Activated naive CD4-positive, alpha-beta T cell treated with anti-CD3 and anti-CD28 coated beads, Interleukin-2, amount 50 U/mL, for 24 hours (primary cell): ENCODE results near the gene BSN.

Experiments used
- H3K27ac Mint-ChIP-seq: one replicate; pipeline ENCODE4 v1.8.0; 2021; ENCODE audit warnings: mild to moderate bottlenecking, mixed read lengths
- H3K27me3 Mint-ChIP-seq: one replicate; pipeline ENCODE4 v1.8.0; 2021; ENCODE audit warnings: mixed read lengths
- H3K36me3 Mint-ChIP-seq: one replicate; pipeline ENCODE4 v1.8.0; 2021; ENCODE audit warnings: mixed read lengths
- H3K4me1 Mint-ChIP-seq: one replicate; pipeline ENCODE4 v1.8.0; 2021; ENCODE audit warnings: mixed read lengths
- H3K4me3 Mint-ChIP-seq: one replicate; pipeline ENCODE4 v1.8.0; 2021; ENCODE audit warnings: mild to moderate bottlenecking, mixed read lengths
- H3K9me3 Mint-ChIP-seq: one replicate; pipeline ENCODE4 v1.8.0; 2021; ENCODE audit warnings: mixed read lengths

The BSN gene

GRCh38 chr3:49711489-49711888, 157.2 kb downstream of the BSN start:
- Mint-ChIP-seq H3K9me3 (no peaks in the 10 kb centered on the region), H3K4me1 (peaks cover 3% of the 10 kb centered on the region), H3K27me3 (no peaks in the 10 kb centered on the region), H3K36me3 (peaks cover 5% of the 10 kb centered on the region), H3K4me3 (no peak overlapping the region), H3K27ac (no peak overlapping the region)

DNA sequence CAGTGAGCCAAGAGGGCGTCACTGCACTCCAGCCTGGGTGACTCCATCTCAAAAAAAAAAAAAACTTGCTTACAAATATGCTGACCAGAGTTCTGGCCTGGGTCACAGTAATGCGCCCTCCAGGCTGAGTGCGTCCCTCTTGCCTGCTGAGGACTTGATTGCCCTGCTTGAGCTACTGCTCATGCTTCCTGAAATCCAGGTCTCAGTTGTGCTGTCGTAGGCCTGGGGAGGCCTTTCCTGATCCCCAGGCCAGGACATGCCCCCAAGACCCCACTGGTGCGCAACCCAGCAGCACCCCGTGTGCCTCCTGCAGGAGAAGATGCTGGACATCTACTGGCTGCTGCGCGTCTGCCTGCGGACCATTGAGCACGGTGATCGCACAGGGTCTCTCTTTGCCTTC, 157.9 kb downstream of the BSN start:
- Mint-ChIP-seq H3K9me3 (no peaks in the 10 kb centered on the region), H3K4me3 (no peak overlapping the region), H3K27ac (no peak overlapping the region), H3K36me3 (peaks cover 5% of the 10 kb centered on the region), H3K4me1 (peaks cover 3% of the 10 kb centered on the region), H3K27me3 (no peaks in the 10 kb centered on the region)

- no peaks in the 10 kb centered on the region for H3K9me3 Mint-ChIP-seq
- peaks cover 3% of the 10 kb centered on the region for H3K4me1 Mint-ChIP-seq
- H3K27me3 Mint-ChIP-seq, result no peaks in the 10 kb centered on the region
- no peak overlapping the region for H3K27ac Mint-ChIP-seq
- H3K36me3 Mint-ChIP-seq, result peaks cover 3% of the 10 kb centered on the region
- H3K4me3 Mint-ChIP-seq, result no peak overlapping the region
Measured at GRCh38 chr3:49712631-49713317, 158.5 kb downstream of the BSN start.

- Mint-ChIP-seq H3K9me3 (no peaks in the 10 kb centered on the region), H3K27ac (no peak overlapping the region), H3K36me3 (peaks cover 2% of the 10 kb centered on the region), H3K4me1 (peaks cover 5% of the 10 kb centered on the region), H3K27me3 (no peaks in the 10 kb centered on the region), H3K4me3 (no peak overlapping the region)
Measured at GRCh38 chr3:49713336-49714105, 159.2 kb downstream of the BSN start.

- Mint-ChIP-seq H3K4me1 (peaks cover 19% of the 10 kb centered on the region), H3K36me3 (peaks cover 2% of the 10 kb centered on the region), H3K4me3 (no peak overlapping the region), H3K27me3 (no peaks in the 10 kb centered on the region), H3K27ac (no peak overlapping the region), H3K9me3 (no peaks in the 10 kb centered on the region)
Measured at GRCh38 chr3:49714728-49715550, 160.7 kb downstream of the BSN start.

DNA sequence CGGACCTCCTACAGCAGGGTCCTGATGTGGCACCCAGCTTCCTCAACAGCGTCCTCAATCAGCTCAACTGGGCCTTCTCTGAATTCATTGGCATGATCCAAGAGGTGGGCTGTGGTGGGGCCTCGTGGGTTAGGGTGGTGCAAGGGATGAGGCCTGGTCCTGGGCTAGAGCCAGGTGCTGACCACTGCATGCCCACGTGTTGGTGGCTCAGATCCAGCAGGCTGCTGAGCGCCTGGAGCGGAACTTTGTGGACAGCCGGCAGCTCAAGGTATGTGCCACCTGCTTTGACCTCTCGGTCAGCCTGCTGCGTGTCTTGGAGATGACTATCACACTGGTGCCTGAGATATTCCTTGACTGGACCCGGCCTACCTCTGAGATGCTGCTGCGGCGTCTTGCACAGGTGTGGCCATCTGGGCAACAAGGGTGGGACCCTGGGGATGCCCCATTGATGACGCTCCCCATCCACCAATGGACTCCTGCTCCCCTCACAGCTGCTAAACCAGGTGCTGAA, 161.4 kb downstream of the BSN start:
- H3K9me3 Mint-ChIP-seq, result no peaks in the 10 kb centered on the region
- no peak overlapping the region for H3K4me3 Mint-ChIP-seq
- no peak overlapping the region for H3K27ac Mint-ChIP-seq
- peaks cover 2% of the 10 kb centered on the region for H3K36me3 Mint-ChIP-seq
- peaks cover 19% of the 10 kb centered on the region for H3K4me1 Mint-ChIP-seq
- no peaks in the 10 kb centered on the region for H3K27me3 Mint-ChIP-seq

DNA sequence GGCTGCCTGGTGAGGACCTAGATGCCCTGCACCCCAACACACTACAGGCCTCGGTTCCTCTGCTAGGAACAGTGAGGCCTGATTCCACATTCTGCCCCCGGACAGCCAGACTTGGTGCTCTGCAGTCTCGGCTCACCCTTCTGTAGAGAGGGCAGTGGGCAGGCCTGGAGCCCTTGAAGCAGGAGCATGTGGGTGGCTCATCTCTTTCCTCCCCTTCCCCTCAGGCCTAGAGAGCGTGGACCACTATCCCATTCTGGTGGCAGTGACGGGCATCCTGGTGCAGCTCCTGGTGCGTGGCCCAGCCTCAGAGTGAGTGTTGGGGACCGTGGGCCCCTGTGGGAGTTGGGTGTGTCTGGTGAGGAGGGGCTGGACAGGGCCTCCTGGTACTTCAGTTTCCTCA, 161.9 kb downstream of the BSN start:
- peak overlapping the region; percentile 17 for H3K27ac Mint-ChIP-seq
- H3K27me3 Mint-ChIP-seq, result no peaks in the 10 kb centered on the region
- H3K36me3 Mint-ChIP-seq, result peaks cover 1% of the 10 kb centered on the region
- H3K4me3 Mint-ChIP-seq, result no peak overlapping the region
- peaks cover 19% of the 10 kb centered on the region for H3K4me1 Mint-ChIP-seq
- no peaks in the 10 kb centered on the region for H3K9me3 Mint-ChIP-seq

GRCh38 chr3:49716691-49717210, 162.5 kb downstream of the BSN start:
- Mint-ChIP-seq H3K4me1 (peaks cover 15% of the 10 kb centered on the region), H3K4me3 (no peak overlapping the region), H3K36me3 (peaks cover 2% of the 10 kb centered on the region), H3K27ac (no peak overlapping the region), H3K27me3 (no peaks in the 10 kb centered on the region), H3K9me3 (no peaks in the 10 kb centered on the region)

GRCh38 chr3:49717211-49717958, 163.1 kb downstream of the BSN start:
- Mint-ChIP-seq H3K27me3 (no peaks in the 10 kb centered on the region), H3K36me3 (peaks cover 2% of the 10 kb centered on the region), H3K4me1 (peaks cover 17% of the 10 kb centered on the region), H3K9me3 (no peaks in the 10 kb centered on the region), H3K27ac (no peak overlapping the region), H3K4me3 (no peak overlapping the region)

DNA sequence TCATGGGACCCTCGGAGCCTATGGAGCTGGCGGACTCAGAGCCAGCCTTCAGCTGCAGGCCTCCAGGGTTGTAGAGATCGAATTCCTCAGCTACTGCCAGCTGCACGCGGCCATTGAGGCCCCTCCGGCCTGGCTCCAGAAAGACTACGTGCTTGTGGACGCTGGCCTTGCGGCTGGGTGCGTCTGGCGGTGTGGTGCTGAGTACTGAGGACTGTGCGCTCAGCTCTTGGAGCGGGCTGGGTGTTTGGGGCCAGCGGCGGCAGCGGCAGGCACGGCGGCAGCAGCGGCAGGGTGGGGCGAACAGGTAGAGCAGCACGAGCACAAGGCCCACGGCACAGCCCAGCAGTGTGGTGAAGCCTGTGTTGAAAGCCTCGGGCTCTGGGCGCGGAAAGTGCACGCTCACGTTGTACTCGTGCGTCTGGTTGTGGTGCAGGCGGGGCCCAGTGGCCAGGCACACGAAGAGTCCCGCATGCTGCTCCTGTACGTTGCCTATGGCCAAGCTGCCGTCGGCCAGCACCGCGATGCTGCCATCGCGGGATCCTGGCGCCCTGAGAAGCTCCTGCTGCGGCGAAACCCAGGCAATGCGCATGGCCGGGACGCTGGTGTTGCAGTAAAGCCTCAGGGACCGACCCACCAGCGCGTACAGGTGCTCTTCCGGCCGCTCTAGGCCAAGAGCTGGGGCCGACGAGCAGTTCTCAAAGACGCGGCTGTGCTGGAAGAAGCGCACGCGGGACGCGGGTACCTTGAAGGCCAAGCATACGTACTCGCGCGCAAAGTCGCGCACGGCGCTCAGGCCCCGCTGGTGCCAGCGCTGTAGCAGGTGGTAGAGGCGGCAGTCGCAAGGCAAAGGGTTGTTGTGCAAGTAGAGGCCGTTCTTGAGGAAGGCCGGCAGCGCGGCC, 163.9 kb downstream of the BSN start:
- Mint-ChIP-seq H3K27ac (peak overlapping the region; percentile 46), H3K27me3 (no peaks in the 10 kb centered on the region), H3K9me3 (no peaks in the 10 kb centered on the region), H3K36me3 (peaks cover 2% of the 10 kb centered on the region), H3K4me3 (peak overlapping the region; percentile 84), H3K4me1 (peaks cover 26% of the 10 kb centered on the region)

- no peaks in the 10 kb centered on the region for H3K27me3 Mint-ChIP-seq
- peak overlapping the region; percentile 74 for H3K27ac Mint-ChIP-seq
- peaks cover 26% of the 10 kb centered on the region for H3K4me1 Mint-ChIP-seq
- peaks cover 2% of the 10 kb centered on the region for H3K36me3 Mint-ChIP-seq
- peak overlapping the region; percentile 84 for H3K4me3 Mint-ChIP-seq
- no peaks in the 10 kb centered on the region for H3K9me3 Mint-ChIP-seq
Measured at GRCh38 chr3:49718858-49719213, 164.6 kb downstream of the BSN start.

DNA sequence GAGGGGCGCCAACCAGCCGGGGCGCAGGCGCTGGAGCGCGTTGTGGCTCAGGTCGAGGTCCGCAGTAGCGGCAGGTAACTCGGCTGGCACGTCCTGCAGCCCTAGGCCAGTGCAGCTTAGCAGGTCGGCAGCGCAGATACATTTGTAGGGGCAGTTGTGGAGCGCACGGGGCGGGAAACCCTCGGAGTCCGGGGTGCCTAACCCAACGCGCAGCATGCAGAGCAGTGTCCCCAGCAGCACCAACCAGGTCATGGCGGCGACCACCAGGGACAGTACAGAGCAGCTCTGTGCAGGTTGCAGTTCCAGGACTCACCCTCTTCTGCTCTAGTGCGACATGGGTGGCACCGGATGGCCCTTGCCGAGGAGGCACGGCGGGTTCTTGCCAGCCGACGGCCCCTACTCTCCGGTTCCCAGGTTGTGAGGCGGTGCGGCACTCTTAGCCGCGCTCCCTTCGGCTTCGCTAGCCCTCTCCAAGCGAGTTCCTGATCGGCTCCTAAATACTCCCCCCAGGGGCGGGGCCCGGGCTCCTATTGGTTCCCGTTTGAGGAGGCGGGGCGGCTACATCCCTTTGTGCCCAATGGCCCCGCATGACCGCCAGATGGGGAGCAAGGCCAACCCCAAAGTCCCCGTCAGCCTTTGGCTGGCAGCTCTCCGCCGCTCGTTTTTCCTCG, 165.1 kb downstream of the BSN start, which contains the start of gene AMIGO3:
Gene AMIGO3, minus strand, starts transcription at position 471 of the 671 bp plus-strand sequence. Its CDS starts 219 bp downstream, at position 252.
- Mint-ChIP-seq H3K9me3 (no peaks in the 10 kb centered on the region), H3K4me1 (peaks cover 26% of the 10 kb centered on the region), H3K36me3 (peaks cover 2% of the 10 kb centered on the region), H3K27ac (peak within 1 kb of the TSS; percentile 74), H3K27me3 (no peaks in the 10 kb centered on the region), H3K4me3 (peak within 1 kb of the TSS; percentile 84)
